Measurements from ENCODE around the gene MZB1. TPM values are rescaled to one million over a fixed set of nuclear protein-coding genes. Genes with fewer than 3 reads are reported as not detected.

The MZB1 gene
- total and polyA plus RNA-seq, 2 of the 8 experiments (the other 6 are each of a cell fraction or from before 2014, with no cell fraction given) = 0.39 to 0.47 TPM

- no peaks in the 10 kb centered on the region for H4K20me1 ChIP-seq (replicated peaks in 1 of 2; ENCODE audit: control insufficient read depth in 1 of 2, insufficient read depth in 2 of 2, low read length in 2 of 2)
- peak overlapping the region; percentile 72 to 99 for H3K4me2 ChIP-seq (ENCODE audit: insufficient read depth in 1 of 2, low read depth in 2 of 2, low read length in 2 of 2)
- WGBS, 2 experiments (ENCODE audit: extremely low coverage in 1 of 2, insufficient coverage in 1 of 2, insufficient read length in 1 of 2, insufficient replicate concordance in 2 of 2, low coverage in 1 of 2, low lambda C conversion rate in 2 of 2, missing lambda C conversion rate in 1 of 2) = 32% methylated on average over 8 of the region's 8 CpGs; no CpG with 5 or more reads in 1 of the 2 experiments
- no peaks in the 10 kb centered on the region for H3K9me3 ChIP-seq (ENCODE audit: insufficient read depth in 2 of 2, low read depth in 1 of 2, low read length in 1 of 2)
- H3K56ac ChIP-seq (replicated peaks; ENCODE audit: insufficient read length, low read depth, low read length) = no peak overlapping the region
- no peak overlapping the region for H4K5ac ChIP-seq (ENCODE audit: insufficient read length, low read depth, low read length)
- H3K9ac ChIP-seq (replicated peaks in 1 of 4; ENCODE audit: extremely low read depth in 1 of 4, low read depth in 3 of 4, low read length in 3 of 4) = peak overlapping the region in 1 of 4 experiments; percentile 24; a peak in 2 of 7 replicates
- H2BK5ac ChIP-seq (ENCODE audit: low read depth, low read length) = no peak overlapping the region
- ChIA-PET POLR2A (ENCODE audit: partially characterized antibody) (interaction anchor here (0.6 to 3.3 kb wide), 21 partner anchors 9 to 271 kb away, joined by 3 to 16 read pairs (median 4); partner anchors contain the start of genes ECSCR, PAIP2, SPATA24 and UBE2D2), CTCF (ENCODE audit: partially characterized antibody) (interaction anchor here (0.8 to 4.7 kb wide), 10 partner anchors 17 to 327 kb away, joined by 3 to 53 read pairs (median 4); no protein-coding TSS in a partner anchor)
- no peaks in the 10 kb centered on the region for H3K79me2 ChIP-seq (ENCODE audit: control insufficient read depth in 1 of 2, insufficient read depth in 2 of 2, low read length in 2 of 2)
- FAIRE-seq (no peak), DNase-seq (ENCODE audit: low read depth in 1 of 2, low spot score in 2 of 2) (peak in 1 of 2 experiments; percentile 52)
- no peak overlapping the region for H2BK15ac ChIP-seq (ENCODE audit: low read length)
- no peak overlapping the region for H4K91ac ChIP-seq (replicated peaks; ENCODE audit: insufficient read length, low read length)
- no peak overlapping the region for H3K27ac ChIP-seq (ENCODE audit: low read depth, low read length)
- peaks cover 0 to 8% (median 2%) of the 10 kb centered on the region in 4 experiments; a peak in 4 of 7 replicates for H3K4me1 ChIP-seq (replicated peaks in 1 of 4; ENCODE audit: control insufficient read depth in 3 of 4, insufficient read depth in 4 of 4, low read length in 3 of 4)
- H3K27me3 ChIP-seq (replicated peaks in 1 of 4; ENCODE audit: control insufficient read depth in 3 of 4, extremely low read depth in 1 of 4, insufficient read depth in 3 of 4, low read length in 3 of 4) = no peaks in the 10 kb centered on the region
- no peak overlapping the region for H2AK5ac ChIP-seq (ENCODE audit: low read depth, low read length)
- H3K18ac ChIP-seq (ENCODE audit: extremely low read depth, low read length) = no peak overlapping the region
- H4K8ac ChIP-seq (ENCODE audit: extremely low read depth, insufficient read depth, low read length) = no peak overlapping the region
- no peak overlapping the region for H2BK12ac ChIP-seq (ENCODE audit: low read depth, low read length)
- peaks cover 0 to 6% (median 3%) of the 10 kb centered on the region in 4 experiments; a peak in 2 of 8 replicates for H3K36me3 ChIP-seq (ENCODE audit: control insufficient read depth in 2 of 4, insufficient read depth in 4 of 4, low read length in 3 of 4)
- 0 out of 2 replicates have a peak overlapping the region, but pooled peaks have one; percentile 13 for H2AFZ ChIP-seq (ENCODE audit: low read length)
- H3K14ac ChIP-seq (ENCODE audit: insufficient read length) = no peak overlapping the region
- peaks cover 4% of the 10 kb centered on the region; the same call in 1 of the 2 replicates for H3K23me2 ChIP-seq (ENCODE audit: low read depth, low read length)
- H2BK20ac ChIP-seq (ENCODE audit: low read length) = no peak overlapping the region
- H3K79me1 ChIP-seq (ENCODE audit: low read depth, low read length) = no peaks in the 10 kb centered on the region
- H2BK120ac ChIP-seq (replicated peaks; ENCODE audit: low read depth, low read length) = no peak overlapping the region
- H3K4ac ChIP-seq (replicated peaks; ENCODE audit: insufficient read length, low read depth, low read length) = no peak overlapping the region
- peak overlapping the region; percentile 77 to 89 (median 84) for H3K4me3 ChIP-seq (ENCODE audit: extremely low read depth in 1 of 4, insufficient read depth in 2 of 4, low read depth in 3 of 4, low read length in 4 of 4)
- no peak overlapping the region for H3K23ac ChIP-seq (ENCODE audit: insufficient read length)
- TF ChIP-seq SIRT6 (IDR thresholded peaks at IDR 0.05; ENCODE audit: low read length) (no peak), CTBP2 (IDR thresholded peaks at IDR 0.05; ENCODE audit: borderline replicate concordance, insufficient read depth, insufficient read length, low read length) (no peak), GTF2F1 (IDR thresholded peaks at IDR 0.05; ENCODE audit: borderline replicate concordance, low read depth, low read length) (no peak), BACH1 (IDR thresholded peaks at IDR 0.05; ENCODE audit: low read length) (no peak), CHD2 (IDR thresholded peaks at IDR 0.05; ENCODE audit: low read length) (no peak), SIX5 (IDR thresholded peaks at IDR 0.05; ENCODE audit: low read depth, low read length) (no peak), JUN (IDR thresholded peaks at IDR 0.05; ENCODE audit: low read depth, low read length) (no peak), BCL11A (IDR thresholded peaks at IDR 0.05; ENCODE audit: low read depth in 2 of 2, low read length in 2 of 2) (no peak), TAF1 (IDR thresholded peaks at IDR 0.05; ENCODE audit: low read depth, low read length) (no peak), SP2 (IDR thresholded peaks at IDR 0.05; ENCODE audit: low read length) (no peak), USF2 (IDR thresholded peaks at IDR 0.05; ENCODE audit: low read length) (no peak), MAFK (IDR thresholded peaks at IDR 0.05; ENCODE audit: low read depth, low read length) (no peak), CREB1 (IDR thresholded peaks at IDR 0.05) (no peak), ASH2L (IDR thresholded peaks at IDR 0.05; ENCODE audit: low read length) (no peak), SAP30 (IDR thresholded peaks at IDR 0.05; ENCODE audit: insufficient read depth, insufficient replicate concordance, low read length) (no peak)
Measured at GRCh38 chr5:139438707-139439012, 48.9 kb upstream of the MZB1 start.
